HEK293 (cell line): Measurements from ENCODE around the gene ZMYM2.

Experiments used
- CTCF ChIA-PET: fragments of 350-600 bp; formaldehyde crosslinking; extraction: SDS; loops from one replicate; lab custom pipeline; 2021; ENCODE audit warnings: antibody characterized with exemption; lab: Yijun Ruan, JAX
- POLR2A ChIA-PET: fragments of 300-600 bp; formaldehyde crosslinking; extraction: SDS; loops from one replicate; lab custom pipeline; 2020; ENCODE audit warnings: antibody characterized with exemption, inconsistent platforms; lab: Yijun Ruan, JAX
- H3K27ac ChIP-seq: fragments of 200-500 bp; sonication (Bioruptor generic); 2 replicates; pipeline ENCODE4 v1.5.1; 2014; ENCODE audit warnings: low read depth, low read length, control low read depth, inconsistent platforms; ENCODE audit errors: extremely low read depth
- H3K36me3 ChIP-seq, 2 experiments: fragments of 200-500 bp in 1 of 2; sonication (Bioruptor generic) in 1 of 2; 1 replicate in 1 of 2; 2 replicates in 1 of 2; pipeline ENCODE4 v1.5.1; 2014 to 2017; ENCODE audit warnings: inconsistent platforms in 2 of 2, low read length in 2 of 2; ENCODE audit not compliant: control insufficient read depth in 2 of 2, insufficient read depth in 1 of 2
- H3K4me1 ChIP-seq: fragments of 200-500 bp; sonication (Bioruptor generic); 2 replicates; pipeline ENCODE4 v1.5.1; 2014; ENCODE audit warnings: mild to moderate bottlenecking, low read length, inconsistent platforms; ENCODE audit not compliant: control insufficient read depth, insufficient read depth
- H3K4me3 ChIP-seq: 2 replicates; pipeline ENCODE4 v1.5.1; 2011; ENCODE audit warnings: low read depth, mild to moderate bottlenecking, control low read depth, low read length, moderate library complexity
- H3K9me3 ChIP-seq: fragments of 200-500 bp; sonication (Bioruptor generic); 2 replicates; pipeline ENCODE4 v1.5.1; 2014; ENCODE audit warnings: low read depth, low read length, inconsistent platforms; ENCODE audit not compliant: control insufficient read depth, insufficient read depth
- KLF8 ChIP-seq: fragments of 450-650 bp; formaldehyde crosslinking; IDR thresholded peaks from 2 replicates; pipeline ENCODE4 v1.5.1; 2016; ENCODE audit warnings: missing biosample characterization, missing genetic modification characterization
- ZBTB11 ChIP-seq: fragments of 450-650 bp; formaldehyde crosslinking; conservative IDR thresholded peaks from 2 replicates; pipeline ENCODE4 v1.5.1; 2016; ENCODE audit warnings: low read depth, missing biosample characterization, missing genetic modification characterization
- ZBTB7A ChIP-seq: fragments of 450-650 bp; formaldehyde crosslinking; IDR thresholded peaks from 2 replicates; pipeline ENCODE4 v1.5.1; 2016; ENCODE audit warnings: low read depth, missing biosample characterization, missing genetic modification characterization
- ZFP69B ChIP-seq: fragments of 450-650 bp; formaldehyde crosslinking; IDR thresholded peaks from 2 replicates; pipeline ENCODE4 v1.5.1; 2016; ENCODE audit warnings: missing biosample characterization, missing genetic modification characterization
- ZNF302 ChIP-seq: fragments of 450-650 bp; formaldehyde crosslinking; IDR thresholded peaks from 2 replicates; pipeline ENCODE4 v1.5.1; 2016; ENCODE audit warnings: missing biosample characterization, missing genetic modification characterization, low read depth
- ZNF341 ChIP-seq: fragments of 450-650 bp; formaldehyde crosslinking; IDR thresholded peaks from 2 replicates; pipeline ENCODE4; 2016; ENCODE audit warnings: low read depth, missing biosample characterization, missing genetic modification characterization
- ZNF350 ChIP-seq: fragments of 450-650 bp; formaldehyde crosslinking; IDR thresholded peaks from 2 replicates; pipeline ENCODE4 v1.5.0; 2017; ENCODE audit warnings: missing biosample characterization, mild to moderate bottlenecking, missing genetic modification characterization
- ZNF416 ChIP-seq: fragments of 450-650 bp; formaldehyde crosslinking; IDR thresholded peaks from 2 replicates; pipeline ENCODE4 v1.5.1; 2016; ENCODE audit warnings: missing biosample characterization, missing genetic modification characterization
- ZNF501 ChIP-seq: fragments of 450-650 bp; formaldehyde crosslinking; IDR thresholded peaks from 2 replicates; pipeline ENCODE4 v1.5.1; 2016; ENCODE audit warnings: missing biosample characterization, missing genetic modification characterization
- ZNF510 ChIP-seq: fragments of 450-650 bp; formaldehyde crosslinking; IDR thresholded peaks from 2 replicates; pipeline ENCODE4 v1.5.1; 2018; ENCODE audit warnings: mild to moderate bottlenecking, missing genetic modification characterization, missing biosample characterization; ENCODE audit not compliant: insufficient replicate concordance
- ZNF560 ChIP-seq: fragments of 450-650 bp; formaldehyde crosslinking; IDR thresholded peaks from 2 replicates; pipeline ENCODE4 v1.5.1; 2017; ENCODE audit warnings: missing biosample characterization, missing genetic modification characterization, borderline replicate concordance
- ZNF654 ChIP-seq: fragments of 450-650 bp; formaldehyde crosslinking; IDR thresholded peaks from 2 replicates; pipeline ENCODE4 v1.5.1; 2016; ENCODE audit warnings: low read depth, missing biosample characterization, missing genetic modification characterization
- ZNF660 ChIP-seq: fragments of 450-650 bp; IDR thresholded peaks from 2 replicates; pipeline ENCODE4 v1.5.1; 2018; ENCODE audit warnings: missing biosample characterization, mild to moderate bottlenecking, missing genetic modification characterization
- ZNF792 ChIP-seq: fragments of 450-650 bp; formaldehyde crosslinking; IDR thresholded peaks from 2 replicates; pipeline ENCODE4 v1.5.1; 2016; ENCODE audit warnings: missing biosample characterization, missing genetic modification characterization
- ZSCAN16 ChIP-seq: fragments of 450-650 bp; formaldehyde crosslinking; IDR thresholded peaks from 2 replicates; pipeline ENCODE4 v1.5.1; 2016; ENCODE audit warnings: missing biosample characterization, missing genetic modification characterization
- ZXDB ChIP-seq: fragments of 450-650 bp; formaldehyde crosslinking; IDR thresholded peaks from 2 replicates; pipeline ENCODE4 v1.5.1; 2016; ENCODE audit warnings: missing biosample characterization, missing genetic modification characterization
- TF ChIP-seq, protein P1 (sequence below): fragments of 450-650 bp; formaldehyde crosslinking; IDR thresholded peaks from 2 replicates; pipeline ENCODE4 v1.5.1; 2016; ENCODE audit warnings: missing biosample characterization, missing genetic modification characterization, low read depth
- TF ChIP-seq, protein P2 (sequence below): fragments of 450-650 bp; formaldehyde crosslinking; IDR thresholded peaks from 2 replicates; pipeline ENCODE4 v1.5.1; 2016; ENCODE audit warnings: missing biosample characterization, missing genetic modification characterization, low read depth

The ZMYM2 gene

DNA sequence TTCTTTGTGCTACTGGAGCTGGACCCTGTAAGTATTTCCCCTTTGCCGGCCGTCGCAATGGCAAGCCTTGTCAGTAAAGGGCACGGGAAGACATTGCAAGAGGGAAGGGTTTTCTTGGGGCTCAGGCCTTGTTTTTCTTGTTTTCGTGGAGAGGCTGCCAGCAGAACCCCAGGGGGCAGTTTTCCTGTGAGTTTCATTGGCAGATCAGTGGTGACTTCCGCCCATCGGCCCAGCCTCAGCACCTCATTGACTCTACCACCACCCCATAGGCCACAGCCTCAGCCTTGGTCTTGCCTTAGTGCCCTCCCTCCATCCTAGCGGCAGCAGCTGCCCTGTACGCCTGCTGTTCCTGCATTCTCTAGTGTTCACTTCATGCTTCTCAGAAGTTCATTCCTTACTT, 140.8 kb downstream of the ZMYM2 start:
- Histone ChIP-seq H3K9me3 (no peaks in the 10 kb centered on the region), H3K4me3 (no peak overlapping the region), H3K4me1 (no peaks in the 10 kb centered on the region), H3K27ac (no peak overlapping the region), H3K36me3 (no peaks in the 10 kb centered on the region)
- TF ChIP-seq ZNF560 (tag by site-specific recombination): no peak
- no peak for TF ChIP-seq ZSCAN16
- no peak for TF ChIP-seq ZNF792
- TF ChIP-seq ZBTB11: no peak
- no peak for TF ChIP-seq ZXDB (tag by site-specific recombination)
- no peak for TF ChIP-seq ZNF416
- POLR2A ChIA-PET: no interaction called here
- CTCF ChIA-PET: no interaction called here

GRCh38 chr13:20101467-20102316, 143.2 kb downstream of the ZMYM2 start:
- CTCF ChIA-PET: no interaction called here
- Histone ChIP-seq H3K27ac (no peak overlapping the region), H3K4me1 (no peaks in the 10 kb centered on the region), H3K36me3 (no peaks in the 10 kb centered on the region), H3K9me3 (no peaks in the 10 kb centered on the region), H3K4me3 (no peak overlapping the region)
- TF ChIP-seq ZNF341 (tag by site-specific recombination) (no peak), KLF8 (tag by site-specific recombination) (no peak), ZBTB7A (tag by site-specific recombination) (no peak), ZNF660 (tag by site-specific recombination) (no peak), ZNF350 (tag by site-specific recombination) (no peak), ZNF302 (tag by site-specific recombination) (no peak), ZNF501 (tag by site-specific recombination) (no peak), ZNF510 (tag by site-specific recombination) (no peak), ZFP69B (tag by site-specific recombination) (no peak), ZNF654 (no peak)
- TF ChIP-seq, protein P1, sequence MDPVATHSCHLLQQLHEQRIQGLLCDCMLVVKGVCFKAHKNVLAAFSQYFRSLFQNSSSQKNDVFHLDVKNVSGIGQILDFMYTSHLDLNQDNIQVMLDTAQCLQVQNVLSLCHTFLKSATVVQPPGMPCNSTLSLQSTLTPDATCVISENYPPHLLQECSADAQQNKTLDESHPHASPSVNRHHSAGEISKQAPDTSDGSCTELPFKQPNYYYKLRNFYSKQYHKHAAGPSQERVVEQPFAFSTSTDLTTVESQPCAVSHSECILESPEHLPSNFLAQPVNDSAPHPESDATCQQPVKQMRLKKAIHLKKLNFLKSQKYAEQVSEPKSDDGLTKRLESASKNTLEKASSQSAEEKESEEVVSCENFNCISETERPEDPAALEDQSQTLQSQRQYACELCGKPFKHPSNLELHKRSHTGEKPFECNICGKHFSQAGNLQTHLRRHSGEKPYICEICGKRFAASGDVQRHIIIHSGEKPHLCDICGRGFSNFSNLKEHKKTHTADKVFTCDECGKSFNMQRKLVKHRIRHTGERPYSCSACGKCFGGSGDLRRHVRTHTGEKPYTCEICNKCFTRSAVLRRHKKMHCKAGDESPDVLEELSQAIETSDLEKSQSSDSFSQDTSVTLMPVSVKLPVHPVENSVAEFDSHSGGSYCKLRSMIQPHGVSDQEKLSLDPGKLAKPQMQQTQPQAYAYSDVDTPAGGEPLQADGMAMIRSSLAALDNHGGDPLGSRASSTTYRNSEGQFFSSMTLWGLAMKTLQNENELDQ (tag by site-specific recombination): no peak
- TF ChIP-seq, protein P2, sequence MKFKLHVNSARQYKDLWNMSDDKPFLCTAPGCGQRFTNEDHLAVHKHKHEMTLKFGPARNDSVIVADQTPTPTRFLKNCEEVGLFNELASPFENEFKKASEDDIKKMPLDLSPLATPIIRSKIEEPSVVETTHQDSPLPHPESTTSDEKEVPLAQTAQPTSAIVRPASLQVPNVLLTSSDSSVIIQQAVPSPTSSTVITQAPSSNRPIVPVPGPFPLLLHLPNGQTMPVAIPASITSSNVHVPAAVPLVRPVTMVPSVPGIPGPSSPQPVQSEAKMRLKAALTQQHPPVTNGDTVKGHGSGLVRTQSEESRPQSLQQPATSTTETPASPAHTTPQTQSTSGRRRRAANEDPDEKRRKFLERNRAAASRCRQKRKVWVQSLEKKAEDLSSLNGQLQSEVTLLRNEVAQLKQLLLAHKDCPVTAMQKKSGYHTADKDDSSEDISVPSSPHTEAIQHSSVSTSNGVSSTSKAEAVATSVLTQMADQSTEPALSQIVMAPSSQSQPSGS (tag by site-specific recombination): no peak
- POLR2A ChIA-PET: no interaction called here
